Right renal pelvis (tissue), 4 donors: ENCODE results near the gene KLHL11. TPM values are rescaled to one million over a fixed set of nuclear protein-coding genes. Genes with fewer than 3 reads are reported as not detected.
"Not testable (repeated sequence)": the region's sequence is repeated elsewhere in the genome, so short reads cannot be mapped to it uniquely, and the experiment has no call there.

Source experiments
- DNase-seq, 4 donors: peaks; one replicate each; pipeline ENCODE4 v3.0.0-alpha.2; 2013; ENCODE audit warnings: low read depth in 4 of 4, low spot score in 3 of 4, missing footprints in 1 of 4
- polyA plus RNA-seq, 4 donors: library from polyadenylated mRNA; unstranded; fragments of 120-200 nt; gene quantifications; one replicate each; pipeline ENCODE4 v1.2.1, GENCODE V29; 2013; ENCODE audit not compliant: insufficient read length in 4 of 4

KLHL11 gene
- polyA plus RNA-seq, 4 donors = 7.2 to 9.5 (median 8.7) TPM

DNA sequence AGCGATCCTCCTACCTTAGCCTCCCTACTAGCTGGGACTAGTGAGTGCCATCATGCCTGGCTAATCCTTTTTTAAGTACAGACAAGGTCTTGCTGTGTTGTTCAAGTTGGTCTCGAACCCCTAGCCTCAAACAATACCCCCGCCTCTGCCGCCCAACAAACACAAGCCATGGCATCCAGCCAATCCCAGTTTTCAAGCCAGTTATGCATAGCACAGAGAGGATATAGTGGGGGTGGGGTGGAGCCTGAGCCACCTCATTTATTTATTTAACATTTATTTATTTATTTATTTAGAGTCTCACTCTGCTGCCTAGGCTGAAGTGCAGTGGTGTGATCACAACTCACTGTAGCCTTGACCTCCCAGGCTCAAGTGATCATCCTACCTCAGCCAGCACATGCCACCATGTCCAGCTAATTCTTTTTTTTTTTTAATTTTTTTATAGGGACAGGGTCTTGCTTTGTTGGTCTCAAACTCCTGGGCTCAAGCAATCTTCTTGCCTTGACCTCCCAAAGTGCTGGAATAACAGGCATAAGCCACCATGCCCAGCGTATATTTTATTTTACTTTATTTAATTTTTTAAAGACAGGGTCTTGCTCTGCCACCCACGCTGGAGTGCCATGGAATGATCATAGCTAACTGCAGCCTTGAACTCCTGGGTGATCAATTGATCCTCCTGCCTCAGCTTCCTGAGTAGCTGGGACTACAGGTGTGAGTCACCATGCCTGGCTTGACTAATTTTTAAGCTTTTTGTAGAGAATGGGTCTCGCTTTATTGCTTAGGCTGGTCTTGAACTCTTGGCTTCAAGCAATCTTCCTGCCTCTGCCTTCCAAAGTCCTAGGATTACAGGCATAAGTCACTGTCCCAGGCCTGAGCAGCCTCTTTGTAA is 26.2 kb upstream of the KLHL11 start:
- no peak for DNase-seq

GRCh38 chr17:41888332-41888965 is 23.2 kb upstream of the KLHL11 start:
- DNase-seq = no peak

GRCh38 chr17:41885733-41886132 is 20.5 kb upstream of the KLHL11 start:
- no peak for DNase-seq

GRCh38 chr17:41882756-41883155 is 17.5 kb upstream of the KLHL11 start:
- no peak for DNase-seq

DNA sequence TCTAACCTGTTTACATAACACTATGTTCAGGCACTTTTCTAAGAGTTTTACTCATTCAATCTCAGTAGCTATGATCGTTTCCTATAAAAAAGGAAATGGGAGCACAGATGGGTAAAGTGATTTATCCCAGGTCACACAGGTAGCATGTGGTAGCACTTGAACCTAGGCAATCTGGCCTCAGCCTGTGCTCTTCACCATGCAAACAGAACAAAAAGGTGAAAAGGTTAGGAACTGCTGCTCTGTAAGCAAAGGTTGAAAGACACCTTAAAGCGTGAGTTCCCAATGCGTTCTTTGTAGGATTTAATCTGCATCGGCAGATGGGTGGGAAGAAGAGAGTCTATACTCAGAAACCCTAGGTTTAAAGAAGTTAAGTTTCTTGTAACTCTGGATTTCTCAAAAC is 14.9 kb upstream of the KLHL11 start:
- no peak for DNase-seq

- not testable (repeated sequence) for DNase-seq
Measured at GRCh38 chr17:41874293-41874670, 9.1 kb upstream of the KLHL11 start.

DNA sequence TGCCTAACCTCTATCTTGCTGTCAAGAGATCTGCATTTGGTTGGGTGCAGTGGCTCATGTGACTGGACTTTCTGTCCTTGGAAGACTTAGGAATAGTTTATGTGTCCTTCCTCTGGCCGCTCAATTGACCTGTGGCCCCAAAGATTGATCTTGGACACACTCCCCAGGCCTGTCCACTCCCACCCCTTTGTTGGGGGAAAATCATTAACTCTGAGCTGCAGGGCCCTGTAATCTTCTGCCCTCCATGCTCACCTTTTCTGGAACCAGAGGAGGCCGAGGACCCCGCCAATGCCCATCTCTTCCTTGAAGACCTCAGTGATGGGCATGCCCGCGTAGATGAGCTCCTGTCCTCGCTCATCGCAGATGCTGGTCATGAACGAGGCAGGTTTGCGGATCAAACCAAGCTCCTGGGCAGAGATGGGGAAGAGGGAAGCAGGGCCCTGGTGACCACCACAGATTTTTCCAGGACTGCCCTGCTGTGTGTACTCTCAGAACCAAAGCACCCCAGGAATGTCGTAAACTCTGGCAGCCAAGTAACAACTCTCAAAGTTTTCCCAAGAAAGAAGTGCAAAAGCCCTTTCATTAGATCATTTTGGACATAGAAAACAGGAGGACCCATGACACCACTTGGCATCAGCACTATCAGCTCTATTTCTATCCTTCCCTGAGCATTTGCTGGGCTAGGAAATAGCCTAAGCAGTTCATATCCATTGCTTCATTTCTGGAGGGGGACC is 8.5 kb upstream of the KLHL11 start:
- no peak for DNase-seq

- no peak for DNase-seq
Measured at GRCh38 chr17:41871789-41872188, 6.6 kb upstream of the KLHL11 start.

- no peak for DNase-seq
Measured at GRCh38 chr17:41870627-41871026, 5.4 kb upstream of the KLHL11 start.

DNA sequence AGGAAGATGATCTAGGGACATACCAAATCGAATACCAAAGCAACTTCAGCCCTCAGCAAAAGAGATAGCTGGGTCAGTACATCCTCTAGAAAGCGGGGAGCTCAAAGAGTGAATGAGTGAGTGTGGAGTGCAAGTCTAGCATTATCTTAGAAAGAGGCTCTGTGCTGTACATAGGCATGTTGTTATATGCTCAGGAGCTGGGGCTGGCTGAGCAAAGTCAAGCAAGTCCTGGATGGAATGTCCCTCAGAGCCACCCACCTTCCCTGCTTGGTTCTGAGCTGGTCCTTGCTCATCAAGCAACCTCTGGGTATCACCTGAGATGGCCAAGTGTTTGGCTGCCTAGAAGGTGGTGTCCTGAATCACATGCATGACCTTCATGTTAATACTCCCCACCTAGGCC is 4.9 kb upstream of the KLHL11 start:
- no peak for DNase-seq

GRCh38 chr17:41869426-41869825 is 4.2 kb upstream of the KLHL11 start:
- DNase-seq = no peak

GRCh38 chr17:41868568-41868967 is 3.3 kb upstream of the KLHL11 start:
- DNase-seq = no peak

DNA sequence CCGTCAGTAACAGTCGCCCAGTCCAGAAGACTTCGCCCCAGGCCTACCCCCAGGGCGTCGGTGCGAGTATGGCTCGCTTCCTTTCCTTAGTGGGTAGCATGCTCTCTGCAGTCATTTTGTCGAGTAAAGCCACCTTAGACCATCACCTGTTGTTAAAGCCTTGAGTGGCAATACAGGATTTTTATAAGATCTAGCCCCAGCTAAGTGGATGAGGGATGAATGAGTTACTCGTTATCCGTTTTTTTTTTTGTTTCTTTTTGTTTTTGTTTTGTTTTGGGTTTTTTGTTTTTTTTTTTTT is 322 bp upstream of the KLHL11 start:
- DNase-seq = no peak

- DNase-seq = no peak
Measured at GRCh38 chr17:41864498-41864835, 756 bp downstream of the KLHL11 start.

DNA sequence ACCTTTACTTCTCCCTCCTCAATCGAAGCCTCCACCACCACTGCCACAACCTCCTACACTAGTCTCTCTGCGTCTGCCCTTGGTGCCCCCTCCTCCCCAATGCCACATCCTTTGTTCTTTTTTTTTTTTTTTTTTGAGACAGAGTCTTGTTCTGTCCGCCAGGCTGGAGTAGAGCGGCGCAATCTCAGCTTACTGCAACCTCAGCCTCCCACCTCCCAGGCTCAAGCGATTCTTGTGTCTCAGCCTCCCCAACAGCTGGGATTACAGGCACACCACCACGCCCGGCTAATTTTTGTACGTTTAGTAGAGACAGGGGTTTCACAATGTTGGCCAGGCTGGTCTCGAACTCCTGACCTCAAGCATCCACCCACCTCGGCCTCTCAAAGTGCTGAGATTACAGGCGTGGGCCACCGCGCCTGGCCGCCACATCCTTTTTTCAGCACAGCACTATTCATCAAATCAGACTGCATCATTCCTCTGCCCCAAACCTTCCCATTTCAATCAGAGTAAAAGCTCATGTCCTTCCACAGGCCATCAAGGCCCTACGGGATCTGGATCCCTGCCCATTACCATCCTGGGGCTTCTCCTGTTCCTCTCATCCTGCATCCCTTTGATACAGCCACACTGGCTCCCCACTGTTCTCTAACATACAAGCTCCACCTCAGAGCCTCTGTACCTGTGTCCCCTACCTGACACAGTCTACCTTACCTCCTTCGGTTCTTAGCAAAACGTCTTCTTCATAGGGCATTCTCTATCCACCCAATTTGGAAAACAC is 2.0 kb downstream of the KLHL11 start:
- no peak for DNase-seq

DNA sequence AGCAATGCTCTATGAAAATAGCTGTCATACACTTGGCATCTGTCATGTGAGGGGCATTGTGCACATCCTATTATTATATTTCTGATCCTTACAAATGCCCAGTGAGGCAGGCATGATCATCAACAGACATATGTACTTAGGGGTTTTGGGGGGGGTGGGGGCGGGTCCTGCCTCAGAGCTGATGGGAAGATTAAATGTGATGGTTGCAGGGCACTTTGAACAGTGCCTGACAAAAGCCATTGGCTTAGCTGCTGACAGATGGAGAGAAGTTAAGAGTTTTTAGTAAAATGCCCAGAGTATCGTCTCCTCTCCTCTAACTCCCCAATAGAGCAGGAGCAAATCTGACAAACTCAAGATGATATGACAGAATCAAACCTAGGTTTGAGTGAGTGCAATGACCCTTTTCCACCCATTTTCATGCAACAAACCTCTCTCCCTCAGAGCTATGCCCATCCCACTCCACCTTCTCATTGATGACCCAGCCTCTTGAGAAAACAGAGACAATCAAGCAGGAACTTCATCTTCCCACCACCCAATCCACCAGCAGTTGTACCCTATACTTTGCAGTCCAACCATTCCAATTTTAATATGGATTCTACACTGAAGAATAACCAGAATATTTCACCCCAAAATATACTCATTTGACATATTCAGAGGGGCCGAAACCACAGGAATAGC is 4.8 kb downstream of the KLHL11 start:
- no peak for DNase-seq

DNA sequence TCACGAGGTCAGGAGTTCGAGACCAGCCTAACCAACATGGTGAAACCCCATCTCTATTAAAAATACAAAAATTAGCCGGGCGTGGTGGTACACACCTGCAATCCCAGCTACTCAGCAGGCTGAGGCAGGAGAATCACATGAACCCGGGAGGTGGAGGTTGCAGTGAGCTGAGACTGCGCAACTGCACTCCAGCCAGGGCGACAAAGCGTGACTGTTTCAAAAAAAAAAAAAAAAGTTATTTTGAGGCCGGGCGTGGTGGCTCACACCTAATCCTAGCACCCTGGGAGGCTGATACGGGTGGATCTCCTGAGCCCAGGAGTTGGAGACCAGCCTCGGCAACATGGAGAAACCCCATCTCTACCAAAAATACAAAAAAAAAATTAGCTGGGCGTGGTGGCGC is 13.8 kb downstream of the KLHL11 start:
- DNase-seq = not testable (repeated sequence)

- no peak for DNase-seq
Measured at GRCh38 chr17:41849251-41849990, 15.8 kb downstream of the KLHL11 start.

GRCh38 chr17:41848788-41849187 is 16.4 kb downstream of the KLHL11 start:
- DNase-seq = no peak

DNA sequence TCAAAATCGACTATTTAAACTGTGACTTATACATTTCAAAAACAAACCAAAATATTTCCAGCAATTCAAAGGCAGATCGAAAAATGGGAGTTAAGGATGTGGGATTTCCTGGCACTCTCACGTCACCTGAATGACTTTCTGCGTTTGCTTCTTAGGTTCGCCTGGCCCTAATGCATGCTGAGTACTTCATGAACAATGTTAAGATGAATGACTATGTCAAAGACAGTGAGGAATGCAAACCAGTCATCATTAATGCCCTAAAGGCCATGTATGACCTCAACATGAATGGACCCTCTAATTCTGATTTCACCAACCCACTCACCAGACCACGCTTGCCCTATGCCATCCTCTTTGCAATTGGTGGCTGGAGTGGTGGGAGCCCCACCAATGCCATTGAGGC is 20.3 kb downstream of the KLHL11 start:
- DNase-seq = no peak
